HepG2 (cell line): ENCODE data around the gene PRODH. TPM values are rescaled to one million over a fixed set of nuclear protein-coding genes. Genes with fewer than 3 reads are reported as not detected.

Source experiments
- HNRNPUL1 ChIP-seq: fragments of 200-400 bp; formaldehyde crosslinking; IDR thresholded peaks from 2 replicates; pipeline ENCODE4 v1.6.1; 2017; ENCODE audit warnings: low read depth, mild to moderate bottlenecking, low read length, moderate library complexity
- KLF11 ChIP-seq: IDR thresholded peaks from 2 replicates; pipeline ENCODE4 v1.6.1; 2016; ENCODE audit warnings: missing compliant biosample characterization
- ZUFSP ChIP-seq: sonication (generic); formaldehyde crosslinking; IDR thresholded peaks from 2 replicates; pipeline ENCODE4 v1.9.0; 2021; ENCODE audit warnings: missing genetic modification reagents, mild to moderate bottlenecking, borderline replicate concordance
- polyA plus RNA-seq, 8 experiments: library from polyadenylated mRNA; depleted of rRNA in 3 of 8; stranded (reverse) in 7 of 8; unstranded in 1 of 8; fragments of >200 nt; fragmentation: Illumina TruSeq in 4 of 8; extraction: Trizol in 4 of 8; gene quantifications; 2 replicates each; pipeline versions ENCODE4 v1.2.1 to v1.2.3, GENCODE V29; 2011 to 2016; ENCODE audit warnings: low read depth in 4 of 8, missing spikeins in 1 of 8, mixed read lengths in 1 of 8; ENCODE audit not compliant: insufficient read depth in 1 of 8
- total RNA-seq, 5 experiments: library from RNA; depleted of rRNA; stranded (reverse); fragments of >200 nt; fragmentation: Illumina TruSeq; extraction: Trizol; gene quantifications; 2 replicates each; pipeline ENCODE4 v1.2.3, GENCODE V29; 2016; ENCODE audit warnings: low read depth in 1 of 5
- TF ChIP-seq, protein P1 (sequence below), 2 experiments: IDR thresholded peaks; 2 replicates each; pipeline ENCODE4 v1.6.1; 2011 to 2012; ENCODE audit warnings: low read length in 2 of 2, borderline replicate concordance in 1 of 2, low read depth in 1 of 2, mild to moderate bottlenecking in 1 of 2, moderate library complexity in 1 of 2
- TF ChIP-seq, protein P2 (sequence below): sonication (generic); formaldehyde crosslinking; IDR thresholded peaks from 2 replicates; pipeline ENCODE4 v1.4.0; 2020; ENCODE audit warnings: mild to moderate bottlenecking, low read depth, missing genetic modification reagents
- TF ChIP-seq, protein P3 (sequence below): sonication (generic); formaldehyde crosslinking; IDR thresholded peaks from one replicate; pipeline ENCODE4 v1.5.1; 2020; ENCODE audit warnings: mild to moderate bottlenecking, missing genetic modification reagents; ENCODE audit errors: not compliant biosample characterization
- TF ChIP-seq, protein P4 (sequence below): sonication (generic); formaldehyde crosslinking; IDR thresholded peaks from 2 replicates; pipeline ENCODE4 v1.4.0; 2020; ENCODE audit warnings: missing genetic modification reagents, mild to moderate bottlenecking, borderline replicate concordance

The PRODH gene
- total and polyA plus RNA-seq, 2 of the 13 experiments (the other 11 are each of a cell fraction or from before 2014, with no cell fraction given) = 0.29 to 0.30 TPM

- TF ChIP-seq, protein P1, sequence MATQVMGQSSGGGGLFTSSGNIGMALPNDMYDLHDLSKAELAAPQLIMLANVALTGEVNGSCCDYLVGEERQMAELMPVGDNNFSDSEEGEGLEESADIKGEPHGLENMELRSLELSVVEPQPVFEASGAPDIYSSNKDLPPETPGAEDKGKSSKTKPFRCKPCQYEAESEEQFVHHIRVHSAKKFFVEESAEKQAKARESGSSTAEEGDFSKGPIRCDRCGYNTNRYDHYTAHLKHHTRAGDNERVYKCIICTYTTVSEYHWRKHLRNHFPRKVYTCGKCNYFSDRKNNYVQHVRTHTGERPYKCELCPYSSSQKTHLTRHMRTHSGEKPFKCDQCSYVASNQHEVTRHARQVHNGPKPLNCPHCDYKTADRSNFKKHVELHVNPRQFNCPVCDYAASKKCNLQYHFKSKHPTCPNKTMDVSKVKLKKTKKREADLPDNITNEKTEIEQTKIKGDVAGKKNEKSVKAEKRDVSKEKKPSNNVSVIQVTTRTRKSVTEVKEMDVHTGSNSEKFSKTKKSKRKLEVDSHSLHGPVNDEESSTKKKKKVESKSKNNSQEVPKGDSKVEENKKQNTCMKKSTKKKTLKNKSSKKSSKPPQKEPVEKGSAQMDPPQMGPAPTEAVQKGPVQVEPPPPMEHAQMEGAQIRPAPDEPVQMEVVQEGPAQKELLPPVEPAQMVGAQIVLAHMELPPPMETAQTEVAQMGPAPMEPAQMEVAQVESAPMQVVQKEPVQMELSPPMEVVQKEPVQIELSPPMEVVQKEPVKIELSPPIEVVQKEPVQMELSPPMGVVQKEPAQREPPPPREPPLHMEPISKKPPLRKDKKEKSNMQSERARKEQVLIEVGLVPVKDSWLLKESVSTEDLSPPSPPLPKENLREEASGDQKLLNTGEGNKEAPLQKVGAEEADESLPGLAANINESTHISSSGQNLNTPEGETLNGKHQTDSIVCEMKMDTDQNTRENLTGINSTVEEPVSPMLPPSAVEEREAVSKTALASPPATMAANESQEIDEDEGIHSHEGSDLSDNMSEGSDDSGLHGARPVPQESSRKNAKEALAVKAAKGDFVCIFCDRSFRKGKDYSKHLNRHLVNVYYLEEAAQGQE (IDR thresholded peaks at IDR 0.05; ENCODE audit: borderline replicate concordance in 1 of 2, low read depth in 1 of 2, low read length in 2 of 2) = no peak
- TF ChIP-seq ZUFSP (CRISPR knock-in tag) (no peak), KLF11 (CRISPR knock-in tag) (no peak), HNRNPUL1 (no peak)
- TF ChIP-seq, protein P2, sequence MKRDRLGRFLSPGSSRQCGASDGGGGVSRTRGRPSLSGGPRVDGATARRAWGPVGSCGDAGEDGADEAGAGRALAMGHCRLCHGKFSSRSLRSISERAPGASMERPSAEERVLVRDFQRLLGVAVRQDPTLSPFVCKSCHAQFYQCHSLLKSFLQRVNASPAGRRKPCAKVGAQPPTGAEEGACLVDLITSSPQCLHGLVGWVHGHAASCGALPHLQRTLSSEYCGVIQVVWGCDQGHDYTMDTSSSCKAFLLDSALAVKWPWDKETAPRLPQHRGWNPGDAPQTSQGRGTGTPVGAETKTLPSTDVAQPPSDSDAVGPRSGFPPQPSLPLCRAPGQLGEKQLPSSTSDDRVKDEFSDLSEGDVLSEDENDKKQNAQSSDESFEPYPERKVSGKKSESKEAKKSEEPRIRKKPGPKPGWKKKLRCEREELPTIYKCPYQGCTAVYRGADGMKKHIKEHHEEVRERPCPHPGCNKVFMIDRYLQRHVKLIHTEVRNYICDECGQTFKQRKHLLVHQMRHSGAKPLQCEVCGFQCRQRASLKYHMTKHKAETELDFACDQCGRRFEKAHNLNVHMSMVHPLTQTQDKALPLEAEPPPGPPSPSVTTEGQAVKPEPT (CRISPR knock-in tag) = no peak
- TF ChIP-seq, protein P3, sequence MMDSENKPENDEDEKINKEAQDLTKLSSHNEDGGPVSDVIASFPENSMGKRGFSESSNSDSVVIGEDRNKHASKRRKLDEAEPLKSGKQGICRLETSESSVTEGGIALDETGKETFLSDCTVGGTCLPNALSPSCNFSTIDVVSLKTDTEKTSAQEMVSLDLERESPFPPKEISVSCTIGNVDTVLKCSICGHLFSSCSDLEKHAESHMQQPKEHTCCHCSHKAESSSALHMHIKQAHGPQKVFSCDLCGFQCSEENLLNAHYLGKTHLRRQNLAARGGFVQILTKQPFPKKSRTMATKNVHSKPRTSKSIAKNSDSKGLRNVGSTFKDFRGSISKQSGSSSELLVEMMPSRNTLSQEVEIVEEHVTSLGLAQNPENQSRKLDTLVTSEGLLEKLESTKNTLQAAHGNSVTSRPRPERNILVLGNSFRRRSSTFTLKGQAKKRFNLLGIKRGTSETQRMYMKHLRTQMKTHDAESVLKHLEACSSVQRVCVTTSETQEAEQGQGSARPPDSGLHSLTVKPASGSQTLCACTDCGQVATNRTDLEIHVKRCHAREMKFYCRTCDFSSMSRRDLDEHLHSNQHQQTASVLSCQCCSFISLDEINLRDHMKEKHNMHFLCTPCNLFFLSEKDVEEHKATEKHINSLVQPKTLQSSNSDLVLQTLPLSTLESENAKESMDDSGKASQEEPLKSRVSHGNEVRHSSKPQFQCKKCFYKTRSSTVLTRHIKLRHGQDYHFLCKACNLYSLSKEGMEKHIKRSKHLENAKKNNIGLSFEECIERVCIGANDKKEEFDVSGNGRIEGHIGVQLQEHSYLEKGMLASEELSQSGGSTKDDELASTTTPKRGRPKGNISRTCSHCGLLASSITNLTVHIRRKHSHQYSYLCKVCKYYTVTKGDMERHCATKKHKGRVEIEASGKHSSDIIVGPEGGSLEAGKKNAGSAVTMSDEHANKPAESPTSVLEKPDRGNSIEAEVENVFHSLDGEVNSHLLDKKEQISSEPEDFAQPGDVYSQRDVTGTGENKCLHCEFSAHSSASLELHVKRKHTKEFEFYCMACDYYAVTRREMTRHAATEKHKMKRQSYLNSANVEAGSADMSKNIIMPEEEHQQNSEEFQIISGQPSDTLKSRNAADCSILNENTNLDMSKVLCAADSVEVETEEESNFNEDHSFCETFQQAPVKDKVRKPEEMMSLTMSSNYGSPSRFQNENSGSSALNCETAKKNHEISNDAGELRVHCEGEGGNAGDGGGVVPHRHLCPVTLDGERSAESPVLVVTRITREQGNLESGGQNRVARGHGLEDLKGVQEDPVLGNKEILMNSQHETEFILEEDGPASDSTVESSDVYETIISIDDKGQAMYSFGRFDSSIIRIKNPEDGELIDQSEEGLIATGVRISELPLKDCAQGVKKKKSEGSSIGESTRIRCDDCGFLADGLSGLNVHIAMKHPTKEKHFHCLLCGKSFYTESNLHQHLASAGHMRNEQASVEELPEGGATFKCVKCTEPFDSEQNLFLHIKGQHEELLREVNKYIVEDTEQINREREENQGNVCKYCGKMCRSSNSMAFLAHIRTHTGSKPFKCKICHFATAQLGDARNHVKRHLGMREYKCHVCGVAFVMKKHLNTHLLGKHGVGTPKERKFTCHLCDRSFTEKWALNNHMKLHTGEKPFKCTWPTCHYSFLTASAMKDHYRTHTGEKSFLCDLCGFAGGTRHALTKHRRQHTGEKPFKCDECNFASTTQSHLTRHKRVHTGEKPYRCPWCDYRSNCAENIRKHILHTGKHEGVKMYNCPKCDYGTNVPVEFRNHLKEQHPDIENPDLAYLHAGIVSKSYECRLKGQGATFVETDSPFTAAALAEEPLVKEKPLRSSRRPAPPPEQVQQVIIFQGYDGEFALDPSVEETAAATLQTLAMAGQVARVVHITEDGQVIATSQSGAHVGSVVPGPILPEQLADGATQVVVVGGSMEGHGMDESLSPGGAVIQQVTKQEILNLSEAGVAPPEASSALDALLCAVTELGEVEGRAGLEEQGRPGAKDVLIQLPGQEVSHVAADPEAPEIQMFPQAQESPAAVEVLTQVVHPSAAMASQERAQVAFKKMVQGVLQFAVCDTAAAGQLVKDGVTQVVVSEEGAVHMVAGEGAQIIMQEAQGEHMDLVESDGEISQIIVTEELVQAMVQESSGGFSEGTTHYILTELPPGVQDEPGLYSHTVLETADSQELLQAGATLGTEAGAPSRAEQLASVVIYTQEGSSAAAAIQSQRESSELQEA (CRISPR knock-in tag) = no peak
- TF ChIP-seq, protein P4, sequence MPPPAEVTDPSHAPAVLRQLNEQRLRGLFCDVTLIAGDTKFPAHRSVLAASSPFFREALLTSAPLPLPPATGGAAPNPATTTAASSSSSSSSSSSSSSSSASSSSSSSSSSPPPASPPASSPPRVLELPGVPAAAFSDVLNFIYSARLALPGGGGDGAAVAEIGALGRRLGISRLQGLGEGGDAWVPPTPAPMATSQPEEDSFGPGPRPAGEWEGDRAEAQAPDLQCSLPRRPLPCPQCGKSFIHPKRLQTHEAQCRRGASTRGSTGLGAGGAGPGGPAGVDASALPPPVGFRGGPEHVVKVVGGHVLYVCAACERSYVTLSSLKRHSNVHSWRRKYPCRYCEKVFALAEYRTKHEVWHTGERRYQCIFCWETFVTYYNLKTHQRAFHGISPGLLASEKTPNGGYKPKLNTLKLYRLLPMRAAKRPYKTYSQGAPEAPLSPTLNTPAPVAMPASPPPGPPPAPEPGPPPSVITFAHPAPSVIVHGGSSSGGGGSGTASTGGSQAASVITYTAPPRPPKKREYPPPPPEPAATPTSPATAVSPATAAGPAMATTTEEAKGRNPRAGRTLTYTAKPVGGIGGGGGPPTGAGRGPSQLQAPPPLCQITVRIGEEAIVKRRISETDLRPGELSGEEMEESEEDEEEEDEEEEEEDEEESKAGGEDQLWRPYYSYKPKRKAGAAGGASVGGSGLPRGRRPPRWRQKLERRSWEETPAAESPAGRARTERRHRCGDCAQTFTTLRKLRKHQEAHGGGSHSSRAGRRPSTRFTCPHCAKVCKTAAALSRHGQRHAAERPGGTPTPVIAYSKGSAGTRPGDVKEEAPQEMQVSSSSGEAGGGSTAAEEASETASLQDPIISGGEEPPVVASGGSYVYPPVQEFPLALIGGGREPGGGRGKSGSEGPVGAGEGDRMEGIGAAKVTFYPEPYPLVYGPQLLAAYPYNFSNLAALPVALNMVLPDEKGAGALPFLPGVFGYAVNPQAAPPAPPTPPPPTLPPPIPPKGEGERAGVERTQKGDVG (CRISPR knock-in tag) = no peak
Observed at GRCh38 chr22:18978506-18978905, 42.4 kb upstream of the PRODH start (continued).
